PC-9 (cell line): ENCODE data around the gene CADM1. TPM values are rescaled to one million over a fixed set of nuclear protein-coding genes. Genes with fewer than 3 reads are reported as not detected.

Experiments
- BruUV-seq: library from RNA; stranded (reverse); fragments of 400-500 nt; replicated peaks from 2 replicates; lab custom pipeline; 2021; lab: Mats Ljungman, UMichigan
- CTCF ChIA-PET: fragments of 300-600 bp; sonication (Branson Sonifier 250); formaldehyde crosslinking; loops from one replicate; lab custom pipeline; 2022; ENCODE audit warnings: antibody characterized with exemption; lab: Charles Lee
- POLR2A ChIA-PET: fragments of 300-600 bp; sonication (Branson Sonifier 250); formaldehyde crosslinking; loops from one replicate; lab custom pipeline; 2022; ENCODE audit warnings: antibody characterized with exemption; ENCODE audit not compliant: unreplicated experiment; lab: Charles Lee
- DNase-seq, 2 experiments: peaks; one replicate each; pipeline versions ENCODE4 v3.0.0 to v3.0.0-alpha.2; 2015 to 2022; ENCODE audit warnings: mixed read lengths in 1 of 2
- H2AFZ ChIP-seq: fragments of 200-600 bp; sonication (generic); 2 replicates; pipeline ENCODE4 v1.8.1; 2017; ENCODE audit warnings: antibody characterized with exemption
- H3F3A ChIP-seq: fragments of 200-600 bp; sonication (generic); 2 replicates; pipeline ENCODE4 v1.8.1; 2017; ENCODE audit warnings: antibody characterized with exemption, mild to moderate bottlenecking, low read depth; ENCODE audit not compliant: insufficient read depth
- H3K27ac ChIP-seq: fragments of 200-600 bp; sonication (generic); 2 replicates; pipeline ENCODE4 v1.6.1; 2016; ENCODE audit warnings: mixed run types
- H3K27me3 ChIP-seq: fragments of 200-600 bp; sonication (generic); 2 replicates; pipeline ENCODE4 v1.6.1; 2016; ENCODE audit warnings: low read depth, mixed run types; ENCODE audit not compliant: insufficient read depth
- H3K36me3 ChIP-seq: fragments of 200-600 bp; sonication (generic); 2 replicates; pipeline ENCODE4 v1.6.1; 2016; ENCODE audit warnings: low read depth, mixed run types
- H3K4me1 ChIP-seq: fragments of 200-600 bp; sonication (generic); replicated peaks from 2 replicates; pipeline ENCODE4 v1.6.1; 2016; ENCODE audit warnings: mixed run types; ENCODE audit not compliant: insufficient read depth
- H3K4me2 ChIP-seq: fragments of 200-600 bp; sonication (generic); 2 replicates; pipeline ENCODE4 v1.6.1; 2017; ENCODE audit warnings: mixed run types
- H3K4me3 ChIP-seq: fragments of 200-600 bp; sonication (generic); 2 replicates; pipeline ENCODE4 v1.6.1; 2016; ENCODE audit warnings: mixed run types
- H3K79me2 ChIP-seq: fragments of 200-600 bp; sonication (generic); 2 replicates; pipeline ENCODE4 v1.6.1; 2017; ENCODE audit warnings: low read depth, mixed run types
- H3K9me2 ChIP-seq: fragments of 200-600 bp; sonication (generic); 2 replicates; pipeline ENCODE4 v1.8.1; 2017; ENCODE audit warnings: mild to moderate bottlenecking; ENCODE audit not compliant: insufficient read depth
- H3K9me3 ChIP-seq: fragments of 200-600 bp; sonication (generic); 2 replicates; pipeline ENCODE4 v1.8.1; 2016; ENCODE audit warnings: low read depth; ENCODE audit not compliant: insufficient read depth
- H4K20me1 ChIP-seq: fragments of 200-600 bp; sonication (generic); 2 replicates; pipeline ENCODE4 v1.8.1; 2017; ENCODE audit not compliant: insufficient read depth
- CTCF ChIP-seq: fragments of 200-600 bp; sonication (generic); conservative IDR thresholded peaks from 2 replicates; pipeline ENCODE4 v1.6.1; 2017; ENCODE audit warnings: mixed run types, antibody characterized with exemption, mild to moderate bottlenecking, moderate library complexity
- EZH2 ChIP-seq: fragments of 200-600 bp; sonication (generic); IDR thresholded peaks from 2 replicates; pipeline ENCODE4 v1.8.0; 2017; ENCODE audit warnings: antibody characterized with exemption, low read depth
- intact Hi-C: fragments of 100-400 bp; cut with micrococcal nuclease; formaldehyde crosslinking; loops from one replicate; pipeline ENCODE4 v1.10.0; 2022; ENCODE audit not compliant: unreplicated experiment
- total RNA-seq: library from RNA; stranded (reverse); gene quantifications from 2 replicates; pipeline ENCODE4 v1.2.3, GENCODE V29; 2021

The CADM1 gene
- total RNA-seq, 1 experiment from 2014 or later = not detected

DNA sequence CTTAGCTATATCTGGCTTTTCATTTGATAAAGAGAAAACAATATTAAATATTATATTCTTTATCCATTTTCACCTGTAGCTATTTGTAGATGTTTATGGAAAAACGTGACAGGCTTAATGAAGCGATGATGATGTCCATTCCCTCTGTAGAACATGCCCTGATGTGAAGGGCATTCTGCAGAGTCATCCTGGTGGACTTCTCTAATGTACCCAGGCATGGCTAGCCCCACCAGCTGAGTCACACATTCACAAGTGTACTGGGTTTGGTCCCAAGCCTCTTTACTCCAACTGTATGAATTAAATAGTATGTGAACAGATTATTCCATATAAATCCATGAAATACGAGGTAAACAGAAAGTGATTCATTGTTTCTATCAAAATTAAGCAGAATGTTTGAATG, 139.3 kb downstream of the CADM1 start:
- no peaks in the 10 kb centered on the region for H3K9me2 ChIP-seq
- no peaks in the 10 kb centered on the region for H3K36me3 ChIP-seq
- DNase-seq = no peak
- no peaks in the 10 kb centered on the region for H3K27me3 ChIP-seq
- no TSS peak for BruUV-seq
- POLR2A ChIA-PET = no interaction called here
- TF ChIP-seq EZH2 = no peak
- TF ChIP-seq CTCF = no peak
- no peak overlapping the region for H3K27ac ChIP-seq
- intact Hi-C loops = no loop called here
- no peaks in the 10 kb centered on the region for H3K9me3 ChIP-seq
- CTCF ChIA-PET = no interaction called here
- H3K4me3 ChIP-seq = no peak overlapping the region
- no peaks in the 10 kb centered on the region for H3K4me1 ChIP-seq
- H4K20me1 ChIP-seq = no peaks in the 10 kb centered on the region
- H3K79me2 ChIP-seq = no peaks in the 10 kb centered on the region
- H2AFZ ChIP-seq = no peak overlapping the region
- H3K4me2 ChIP-seq = no peak overlapping the region
- H3F3A ChIP-seq = no peaks in the 10 kb centered on the region

DNA sequence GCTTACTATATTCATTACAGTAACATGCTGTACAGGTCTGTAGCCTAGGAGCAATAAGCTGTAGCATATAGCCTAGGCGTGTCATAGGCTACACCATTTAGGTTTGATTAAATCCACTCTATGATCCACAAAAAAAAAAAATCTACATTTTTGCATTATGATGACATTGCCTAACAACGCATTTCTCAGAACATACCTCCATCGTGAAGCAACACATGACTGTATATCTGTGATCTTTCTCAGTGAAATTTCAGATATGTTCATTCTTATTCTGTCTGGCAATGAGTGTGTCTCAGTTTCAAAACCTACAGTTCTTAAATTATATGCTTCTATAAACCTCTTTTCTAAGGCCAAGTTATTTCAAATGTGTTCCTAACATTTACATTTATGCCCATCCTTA, 140.3 kb downstream of the CADM1 start:
- Histone ChIP-seq H3K4me2 (no peak overlapping the region), H3K9me2 (no peaks in the 10 kb centered on the region), H3F3A (no peaks in the 10 kb centered on the region), H3K79me2 (no peaks in the 10 kb centered on the region), H3K9me3 (no peaks in the 10 kb centered on the region), H2AFZ (no peak overlapping the region), H3K36me3 (no peaks in the 10 kb centered on the region), H3K27me3 (no peaks in the 10 kb centered on the region), H3K4me3 (no peak overlapping the region), H3K4me1 (no peaks in the 10 kb centered on the region), H3K27ac (no peak overlapping the region), H4K20me1 (no peaks in the 10 kb centered on the region)
- ChIA-PET POLR2A (no interaction called here), CTCF (no interaction called here)
- no peak for DNase-seq
- intact Hi-C loops = no loop called here
- no peak for TF ChIP-seq CTCF
- TF ChIP-seq EZH2 = no peak
- BruUV-seq = no TSS peak

GRCh38 chr11:115363426-115363825, 140.8 kb downstream of the CADM1 start:
- Histone ChIP-seq H3K27ac (no peak overlapping the region), H2AFZ (no peak overlapping the region), H3K9me3 (no peaks in the 10 kb centered on the region), H3K4me1 (no peaks in the 10 kb centered on the region), H3F3A (no peaks in the 10 kb centered on the region), H3K27me3 (no peaks in the 10 kb centered on the region), H3K36me3 (no peaks in the 10 kb centered on the region), H3K4me2 (no peak overlapping the region), H3K79me2 (no peaks in the 10 kb centered on the region), H3K9me2 (no peaks in the 10 kb centered on the region), H4K20me1 (no peaks in the 10 kb centered on the region), H3K4me3 (no peak overlapping the region)
- BruUV-seq = no TSS peak
- intact Hi-C loops = no loop called here
- POLR2A ChIA-PET = no interaction called here
- DNase-seq = no peak
- TF ChIP-seq CTCF (no peak), EZH2 (no peak)
- CTCF ChIA-PET = no interaction called here
